Stimulated activated CD4-positive, alpha-beta T cell treated with anti-CD3 and anti-CD28 coated beads, Interleukin-1b, Interleukin-23, amount 100 ng/mL, for 4 hours (primary cell): ENCODE results near the gene CASP8AP2.
A peak's percentile ranks its signal among the peaks of the same experiment; 100 is the strongest.
"Not testable (repeated sequence)": the region's sequence is repeated elsewhere in the genome, so short reads cannot be mapped to it uniquely, and the experiment has no call there.

Experiments
- DNase-seq, 2 donors: peaks; one replicate each; pipeline ENCODE4 v3.0.0-alpha.2; 2020; ENCODE audit warnings: low read depth in 2 of 2

CASP8AP2 gene

DNA sequence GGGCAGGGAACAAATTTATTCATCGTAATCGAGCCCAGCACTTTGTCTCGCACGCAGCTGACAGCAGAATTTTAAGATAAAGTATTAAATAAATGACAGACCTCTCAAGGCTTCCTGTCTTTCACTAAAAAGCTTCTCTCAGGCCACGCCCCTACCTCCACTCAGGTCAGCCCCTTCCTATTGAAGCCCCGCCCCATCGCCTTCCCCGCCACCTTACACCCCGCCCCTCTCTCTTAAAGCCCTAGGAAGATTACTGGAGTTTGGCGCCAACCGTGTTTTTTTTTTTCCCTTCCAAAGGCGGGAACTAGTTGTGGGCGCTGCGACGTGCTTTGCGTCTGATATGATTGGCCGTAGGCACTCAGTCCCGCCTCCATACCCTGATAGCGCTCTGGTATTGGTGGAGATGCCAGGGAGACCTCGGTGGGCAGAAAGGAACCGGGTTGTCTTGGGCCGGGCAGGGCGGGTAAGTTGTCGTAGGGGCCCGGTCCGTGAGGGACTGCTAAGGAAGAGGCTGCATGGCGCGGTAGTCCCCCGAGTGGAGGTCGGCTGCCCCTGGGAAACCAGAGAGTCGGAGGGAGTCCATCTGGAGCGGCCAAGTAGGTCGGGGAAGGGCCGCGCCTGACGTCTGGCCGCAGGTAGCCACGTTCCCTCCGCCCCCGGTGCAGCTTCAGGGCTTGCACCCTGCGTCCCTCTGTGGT is at the start of gene CASP8AP2:
TSS of gene CASP8AP2 (plus strand) at position 409 of the 698 bp plus-strand sequence.
- peak; percentile 84 to 93 for DNase-seq

DNA sequence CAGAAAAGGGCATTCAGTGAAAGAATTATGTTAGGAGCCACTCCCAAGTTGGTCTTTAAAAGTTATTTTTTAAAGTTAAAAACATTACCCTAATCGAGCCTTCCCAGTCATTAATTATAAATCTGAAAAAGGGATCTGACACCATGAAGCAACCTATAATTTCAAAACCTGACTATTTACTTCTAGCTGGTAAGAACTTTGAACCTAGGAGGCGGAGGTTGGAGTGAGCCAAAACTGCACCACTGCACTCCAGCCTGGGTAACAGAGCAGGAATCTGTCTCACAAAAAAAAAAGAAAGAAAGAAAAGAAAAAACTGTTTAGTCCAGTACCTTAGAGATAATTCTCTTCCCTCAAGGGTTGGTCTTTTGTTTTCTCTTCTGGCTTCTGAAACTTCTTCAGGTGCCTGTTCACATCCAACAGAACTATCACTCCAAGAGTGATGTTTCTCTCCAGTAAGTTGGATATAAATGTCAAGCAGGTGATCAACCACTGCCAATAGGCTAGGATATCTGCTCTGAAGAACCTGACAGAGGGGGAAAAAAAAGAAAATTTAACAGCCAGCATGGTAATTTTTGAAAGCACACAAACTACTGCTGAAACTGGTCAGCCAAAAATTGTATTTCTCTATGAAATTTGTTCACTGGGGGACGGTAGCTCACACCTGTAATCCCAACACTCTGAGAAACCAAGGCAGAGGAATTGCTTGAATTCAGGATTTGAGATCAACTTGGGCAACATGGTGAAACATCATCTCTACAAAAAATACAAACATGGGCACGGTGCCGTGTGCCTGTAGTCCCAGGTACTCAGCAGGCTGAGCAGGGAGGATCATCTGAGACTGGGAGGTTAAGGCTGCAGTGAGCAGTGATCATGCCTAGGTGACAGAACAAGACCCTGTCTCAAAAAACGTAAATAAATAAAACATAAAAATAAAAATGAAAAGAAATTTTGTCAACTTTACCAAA is 48.3 kb upstream of the CASP8AP2 start:
- DNase-seq: no peak

DNA sequence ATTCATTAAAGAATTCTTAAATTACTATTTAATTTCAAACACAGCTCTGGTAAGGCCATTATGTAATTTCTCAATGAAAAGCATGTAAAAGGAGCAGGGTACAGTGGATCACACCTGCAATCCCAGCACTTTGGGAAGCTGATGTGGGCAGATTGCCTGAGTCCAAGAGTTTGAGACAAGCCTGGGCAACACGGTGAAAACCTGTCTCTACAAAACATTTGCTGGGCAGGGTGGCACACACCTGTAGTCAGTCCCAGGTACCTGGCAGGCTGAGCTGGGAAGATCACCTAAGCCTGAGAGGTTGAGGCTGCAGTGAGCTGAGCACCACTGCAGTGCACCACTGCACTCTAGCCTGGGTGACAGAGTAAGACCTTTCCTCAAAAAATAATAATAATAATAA is 47.5 kb upstream of the CASP8AP2 start:
- DNase-seq: no peak

DNA sequence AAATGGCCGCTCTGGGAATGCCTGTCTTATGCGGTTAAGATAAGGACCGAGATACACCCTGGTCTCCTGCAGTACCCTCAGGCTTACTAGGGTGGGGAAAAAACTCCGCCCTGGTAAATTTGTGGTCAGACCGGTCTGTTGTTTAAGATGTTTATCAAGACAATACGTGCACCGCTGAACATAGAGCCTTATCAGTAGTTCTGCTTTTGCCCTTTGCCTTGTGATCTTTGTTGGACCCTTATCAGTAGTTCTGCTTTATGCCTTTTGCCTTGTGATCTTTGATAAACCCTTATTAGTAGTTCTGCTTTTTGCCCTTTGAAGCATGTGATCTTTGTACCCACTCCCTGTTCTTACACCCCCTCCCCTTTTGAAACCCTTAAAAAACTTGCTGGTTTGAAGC is 46.4 kb upstream of the CASP8AP2 start:
- DNase-seq: not testable (repeated sequence)

DNA sequence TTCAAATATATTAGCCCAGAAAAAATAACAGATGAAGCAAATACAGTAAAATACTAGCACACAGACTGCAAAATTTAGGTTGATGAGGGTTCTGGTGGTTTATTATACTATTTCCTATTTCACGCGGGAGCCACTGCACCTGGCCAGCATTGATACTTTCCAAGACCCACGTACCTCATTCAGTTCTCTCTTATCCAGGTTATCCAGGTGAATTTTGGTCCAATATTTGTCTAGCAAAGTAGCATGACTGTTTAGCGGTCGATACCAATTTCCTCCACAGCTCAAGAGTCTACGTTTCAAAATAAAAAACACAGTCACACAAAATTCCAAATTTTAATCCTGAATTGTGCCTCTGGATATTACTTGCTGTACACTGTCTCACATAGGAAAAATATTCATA is 44.8 kb upstream of the CASP8AP2 start:
- no peak for DNase-seq

DNA sequence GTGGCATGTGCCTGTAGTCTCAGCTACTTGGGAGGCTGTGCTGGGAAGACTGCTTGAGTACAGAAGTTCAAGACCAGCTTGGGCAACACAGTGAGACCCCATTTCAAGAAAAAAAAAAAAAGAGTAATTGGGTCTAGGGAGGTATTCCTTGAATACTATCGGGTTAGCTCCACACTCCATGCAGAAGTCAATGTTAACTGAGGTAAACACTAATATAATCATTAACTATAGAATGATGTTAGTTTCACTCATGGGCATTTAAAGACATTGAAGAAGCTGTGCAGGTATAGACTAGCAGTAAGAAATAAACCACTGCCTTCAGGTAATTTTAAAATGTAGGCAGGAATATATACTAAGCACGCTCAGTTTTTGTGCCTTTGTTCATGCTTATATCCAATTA is 42.7 kb upstream of the CASP8AP2 start:
- DNase-seq: no peak

DNA sequence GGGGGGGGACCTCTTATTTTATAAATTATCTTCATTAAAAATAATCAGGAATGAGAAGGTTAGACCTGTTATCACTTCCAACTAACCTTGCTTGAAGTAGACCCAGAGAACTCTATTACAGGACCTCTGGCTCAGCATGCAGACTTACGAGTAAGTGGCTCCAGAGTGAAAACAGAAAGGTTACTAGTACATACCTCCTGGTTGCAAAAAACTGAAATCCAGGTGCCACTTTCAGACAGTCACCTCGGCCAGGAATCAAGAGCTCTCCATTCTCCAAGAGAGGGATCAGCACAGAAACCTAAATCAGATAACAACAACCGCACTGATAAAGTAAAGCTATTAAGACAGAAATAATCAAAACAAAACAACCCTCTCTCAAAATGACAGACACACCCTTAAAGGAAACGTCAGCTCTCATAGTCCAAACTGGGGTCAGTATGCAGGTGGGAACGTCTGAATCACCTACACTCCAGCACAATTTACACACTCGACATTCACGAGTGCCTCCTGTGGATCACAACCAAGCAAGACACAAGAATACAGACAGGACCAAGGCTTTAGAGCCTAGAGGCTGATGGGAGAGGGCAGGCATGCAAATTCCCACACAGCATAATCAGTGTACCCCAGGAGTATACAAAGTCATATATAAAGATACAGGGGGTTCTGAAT is 41.9 kb upstream of the CASP8AP2 start:
- no peak for DNase-seq

DNA sequence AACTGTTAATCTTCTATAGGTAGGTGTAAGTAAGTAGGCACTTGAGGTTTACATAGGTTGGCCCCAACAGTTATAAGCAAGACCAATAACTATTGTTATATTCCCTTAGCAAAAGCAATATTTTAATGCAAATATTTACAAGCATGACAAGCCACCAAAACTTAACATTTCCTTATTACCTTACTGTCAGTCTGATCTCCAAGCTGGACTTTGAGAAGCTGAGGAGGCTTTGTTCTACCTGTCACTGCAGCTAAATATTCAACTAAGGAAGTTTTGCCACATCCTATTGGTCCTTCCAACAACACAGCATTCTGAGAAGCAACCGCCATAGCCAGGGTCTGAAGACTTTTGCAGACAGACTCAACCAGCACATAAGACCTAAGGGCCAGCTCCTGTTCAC is 39.7 kb upstream of the CASP8AP2 start:
- no peak for DNase-seq

DNA sequence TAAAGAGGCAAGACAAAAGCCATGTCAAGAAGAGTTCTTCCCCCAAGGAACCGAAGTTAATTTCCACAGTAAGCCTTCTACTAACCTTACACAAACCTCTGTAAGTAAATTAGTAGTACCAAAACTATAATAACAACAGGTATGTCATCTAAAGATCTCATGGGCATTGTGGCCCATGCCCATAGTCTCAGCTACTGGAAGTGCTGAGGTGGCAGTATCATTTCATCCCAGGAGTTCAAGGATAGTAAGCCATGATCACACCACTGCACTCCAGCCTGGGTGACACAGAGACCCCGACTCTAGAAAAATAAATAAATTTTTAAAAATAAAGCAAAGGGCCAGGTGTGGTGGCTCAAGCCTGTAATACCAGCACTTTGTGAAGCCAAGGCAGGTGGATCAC is 39.3 kb upstream of the CASP8AP2 start:
- DNase-seq: no peak

DNA sequence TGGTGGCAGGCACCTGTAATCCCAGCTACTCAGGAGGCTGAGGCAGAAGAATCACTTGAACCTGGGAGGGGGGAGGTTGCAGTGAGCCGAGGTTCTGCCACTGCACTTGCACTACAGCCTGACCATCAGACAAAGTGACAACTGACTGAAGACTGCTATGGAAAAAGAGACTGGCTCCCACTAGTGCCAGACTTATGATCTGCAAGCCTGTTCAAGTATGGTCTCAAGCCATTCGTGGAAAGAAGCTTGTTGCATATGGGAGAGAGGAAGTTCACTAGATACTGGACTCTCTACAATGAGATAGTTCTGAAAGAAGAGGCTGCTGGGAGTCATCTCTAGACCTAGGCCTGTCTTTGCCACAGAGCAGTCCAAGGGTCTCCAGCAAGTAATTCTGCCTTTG is 36.8 kb upstream of the CASP8AP2 start:
- DNase-seq: no peak

DNA sequence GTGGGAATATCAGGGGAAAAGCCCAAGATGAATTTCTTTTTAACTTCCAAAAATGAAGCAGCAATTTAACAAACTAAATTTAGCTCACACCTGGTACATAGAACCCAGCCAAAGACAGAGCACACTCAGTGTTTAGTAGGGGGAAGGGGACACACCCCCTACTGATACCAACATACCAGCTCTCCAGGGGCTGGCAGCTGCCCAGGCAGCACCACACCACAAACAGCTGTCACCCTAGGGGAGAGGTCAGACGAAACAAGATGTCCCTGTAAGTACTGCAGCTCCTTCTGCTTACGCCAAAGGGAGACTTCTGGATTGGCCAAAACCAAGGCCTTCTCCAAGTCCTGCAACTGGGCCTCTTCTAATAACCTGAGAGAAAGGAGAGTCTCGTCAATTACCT is 36.1 kb upstream of the CASP8AP2 start:
- no peak for DNase-seq

DNA sequence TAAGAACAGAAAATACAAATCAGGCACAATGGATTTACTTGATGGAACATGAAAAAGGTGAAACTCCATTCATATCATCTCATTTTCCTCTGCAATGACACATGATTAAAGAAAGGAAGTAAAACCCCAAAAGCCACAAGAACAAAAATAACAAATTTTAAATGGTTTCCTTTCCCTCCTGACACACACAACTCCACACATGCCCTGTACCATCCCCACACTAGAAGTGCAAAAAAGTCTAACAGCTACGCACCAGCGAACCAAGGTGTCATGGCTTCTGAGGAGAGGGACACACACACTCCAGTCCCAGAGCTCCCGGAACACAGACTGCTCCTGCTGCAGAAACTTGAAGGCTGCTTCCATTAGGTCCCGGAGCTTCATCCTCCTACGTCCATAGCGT is 35.4 kb upstream of the CASP8AP2 start:
- peak in 1 of 2 donors; percentile 3 for DNase-seq

DNA sequence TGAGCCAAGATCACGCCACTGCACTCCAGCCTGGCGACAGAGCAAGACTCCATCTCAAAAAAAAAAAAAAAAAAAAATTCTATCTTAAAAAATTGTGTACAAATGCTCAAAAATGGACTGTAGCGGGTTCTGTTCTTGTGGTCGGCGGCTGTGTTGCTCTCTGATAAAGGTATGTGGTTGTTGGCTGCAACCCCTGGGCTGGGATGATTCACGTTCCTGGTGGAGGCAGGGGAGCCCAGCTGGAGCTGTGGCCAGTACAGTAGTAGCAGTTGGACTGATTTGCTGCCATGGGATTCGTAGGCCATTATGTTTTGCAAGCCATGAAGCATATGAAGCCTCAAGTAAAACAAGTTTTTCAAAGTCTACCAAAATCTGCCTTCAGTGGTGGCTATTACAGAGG is 32.4 kb upstream of the CASP8AP2 start:
- no peak for DNase-seq

DNA sequence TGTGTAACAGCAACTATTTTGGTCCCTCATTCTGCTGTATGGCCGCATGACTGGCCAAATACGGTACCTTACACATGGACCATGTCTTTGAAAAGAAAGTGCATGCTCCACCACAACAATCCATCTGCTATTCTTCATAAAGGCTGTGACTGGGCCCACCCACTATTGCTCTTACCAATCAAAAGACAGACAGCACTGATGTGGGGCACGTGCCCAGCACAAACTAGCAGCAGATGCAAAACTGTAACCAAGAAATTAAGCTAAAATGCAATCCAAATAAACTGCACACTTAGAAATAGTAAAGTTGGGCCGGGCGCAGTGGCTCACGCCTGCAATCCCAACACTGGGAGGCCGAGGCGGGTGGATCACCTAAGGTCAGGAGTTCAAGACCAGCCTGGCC is 30.6 kb upstream of the CASP8AP2 start:
- DNase-seq: no peak

DNA sequence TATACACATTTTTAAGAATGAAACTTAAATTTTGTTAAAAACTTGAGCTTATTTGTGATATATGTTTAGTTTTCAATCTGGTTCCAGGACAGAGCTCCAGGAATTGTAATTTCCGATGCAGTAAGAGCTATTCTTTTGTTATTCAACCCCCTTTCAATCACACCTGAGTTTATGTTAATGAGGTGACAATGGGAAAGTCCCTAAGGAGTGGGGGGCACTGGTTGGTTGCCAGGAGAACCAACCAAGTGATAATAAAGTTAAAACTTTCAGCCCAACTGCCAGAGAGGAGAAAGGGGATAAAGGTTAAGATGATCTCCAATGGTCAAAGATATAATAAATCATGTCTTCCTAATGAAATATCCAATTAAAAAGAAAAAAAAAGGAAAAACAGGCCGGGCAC is 29.9 kb upstream of the CASP8AP2 start:
- DNase-seq: no peak

DNA sequence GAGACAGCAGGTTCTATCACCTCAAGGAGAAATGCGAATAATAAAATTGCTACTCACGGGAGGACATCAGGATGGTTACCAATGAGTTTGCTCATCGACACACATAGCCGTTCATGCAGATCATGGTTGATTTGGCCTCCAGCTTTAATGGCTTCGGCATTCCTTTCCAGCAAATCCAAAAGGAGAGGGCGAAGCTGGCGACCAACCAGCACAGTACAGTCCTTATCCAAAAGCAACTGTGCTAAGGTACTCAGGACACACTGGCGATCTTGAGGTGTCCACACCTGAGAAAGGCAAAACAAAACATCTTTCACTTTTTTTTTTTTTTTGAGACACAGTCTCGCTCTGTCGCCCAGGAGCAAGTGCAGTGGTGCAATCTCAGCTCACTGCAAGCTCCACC is 26.4 kb upstream of the CASP8AP2 start:
- DNase-seq: no peak

DNA sequence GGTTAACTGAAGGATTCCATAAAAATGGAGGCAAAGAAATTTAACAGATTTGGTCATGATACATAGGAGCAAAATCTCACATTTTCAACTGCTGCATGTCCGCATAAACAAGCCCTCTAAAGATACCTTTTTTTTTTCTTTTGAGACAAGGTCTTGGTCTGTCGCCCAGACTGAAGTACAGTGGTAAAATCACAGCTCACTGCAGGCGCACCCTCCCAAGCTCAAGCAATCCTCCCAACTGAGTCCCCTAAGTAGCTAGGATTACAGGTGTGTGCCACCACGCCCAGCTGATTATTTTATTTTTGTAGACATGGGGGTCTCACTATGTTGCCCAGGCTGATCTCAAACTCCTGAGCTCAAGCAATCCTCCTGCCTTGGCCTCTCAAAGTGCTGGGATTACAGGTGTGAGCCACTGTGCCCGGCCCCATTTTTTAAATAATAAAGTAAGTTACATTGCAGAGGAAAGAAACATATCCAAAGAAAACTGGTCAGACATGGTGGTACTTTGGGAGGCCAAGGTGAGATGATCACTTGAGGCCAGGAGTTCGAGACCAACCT is 23.8 kb upstream of the CASP8AP2 start:
- no peak for DNase-seq

DNA sequence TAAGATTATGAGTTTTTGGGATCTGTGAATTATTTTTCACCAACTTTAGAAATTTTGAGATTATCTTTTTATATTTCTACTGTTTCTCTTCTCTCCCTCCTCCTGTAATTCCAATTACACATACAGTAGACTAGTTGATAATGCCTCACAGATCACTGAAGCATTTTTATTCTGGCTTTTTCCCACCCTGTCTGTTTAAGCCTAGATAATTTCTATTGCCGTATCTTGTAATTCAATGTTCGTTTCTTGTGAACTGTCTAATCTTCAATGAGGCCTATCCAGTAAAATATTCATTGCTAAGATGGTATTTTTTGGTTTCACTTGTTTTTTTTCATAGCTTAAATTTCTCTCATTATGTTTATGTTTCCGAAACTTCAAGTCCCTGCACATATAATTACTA is 22.1 kb upstream of the CASP8AP2 start:
- DNase-seq: no peak

DNA sequence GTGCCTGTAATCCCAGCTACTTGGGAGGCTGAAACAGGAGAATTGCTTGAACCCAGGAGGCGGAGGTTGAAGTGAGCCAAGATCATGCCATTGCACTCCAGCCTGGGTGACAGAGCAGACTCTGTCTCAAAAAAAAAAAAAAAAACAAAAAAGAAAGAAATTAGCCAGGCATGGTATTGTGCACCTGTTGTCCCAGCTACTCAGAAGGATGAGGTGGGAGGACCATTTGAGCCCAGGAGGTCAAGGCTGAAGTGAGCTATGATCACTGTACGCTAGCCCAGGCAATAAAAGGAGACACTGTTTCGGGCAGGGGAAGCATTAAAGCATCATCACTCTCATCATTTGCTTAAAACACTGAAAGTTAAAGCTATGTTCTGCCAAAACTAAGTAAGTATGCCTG is 16.3 kb upstream of the CASP8AP2 start:
- DNase-seq: not testable (repeated sequence)

DNA sequence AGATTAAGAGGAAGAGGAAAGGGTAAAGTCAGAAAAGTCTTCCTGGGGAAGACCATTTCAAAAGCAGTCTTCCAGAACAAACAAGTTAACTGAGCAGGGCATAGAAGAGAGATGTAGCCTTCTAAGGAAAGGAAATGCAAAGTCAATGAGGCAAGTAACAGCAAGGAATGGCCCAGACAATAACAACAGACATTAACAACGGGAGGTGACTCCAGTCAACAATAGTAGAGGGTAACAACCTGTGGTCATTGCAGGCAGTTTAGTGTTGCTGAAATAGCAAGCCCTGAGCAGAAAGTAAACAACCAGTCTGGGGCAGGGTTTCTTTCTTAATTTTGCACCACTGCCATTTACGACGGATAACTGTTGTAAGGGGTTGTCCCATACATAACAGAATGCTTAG is 12.2 kb upstream of the CASP8AP2 start:
- DNase-seq: no peak

DNA sequence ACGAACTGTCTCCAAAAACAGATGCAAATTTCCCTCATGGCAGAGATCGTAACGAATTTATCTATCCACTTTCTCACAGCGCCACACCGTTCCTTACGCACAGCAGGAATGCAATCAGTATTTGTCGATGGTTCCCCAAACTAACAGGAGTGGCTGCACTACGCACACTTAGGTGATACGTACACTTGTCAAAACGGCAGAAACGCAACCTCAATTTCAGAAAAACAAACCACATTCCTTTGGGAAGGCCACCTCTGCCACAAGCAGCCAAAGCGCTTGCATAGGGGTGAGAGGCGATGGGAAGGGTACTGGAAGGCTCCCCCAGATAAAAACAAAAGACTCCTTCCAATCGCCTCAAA is 10.7 kb upstream of the CASP8AP2 start:
- DNase-seq: no peak
